Measurements from ENCODE around the gene INPP5B.
"Not testable (repeated sequence)": the region's sequence is repeated elsewhere in the genome, so short reads cannot be mapped to it uniquely, and the experiment has no call there.

The INPP5B gene

GRCh38 chr1:37947364-37947763 lies 511 bp upstream of the INPP5B start:
- peak; percentile 18 for DNase-seq

- peak; percentile 34 for DNase-seq
Measured at GRCh38 chr1:37945743-37946702, 830 bp downstream of the INPP5B start.

GRCh38 chr1:37945251-37945650 lies 1.6 kb downstream of the INPP5B start:
- no peak for DNase-seq

- DNase-seq = no peak
Measured at GRCh38 chr1:37944816-37945215, 2.0 kb downstream of the INPP5B start.

DNA sequence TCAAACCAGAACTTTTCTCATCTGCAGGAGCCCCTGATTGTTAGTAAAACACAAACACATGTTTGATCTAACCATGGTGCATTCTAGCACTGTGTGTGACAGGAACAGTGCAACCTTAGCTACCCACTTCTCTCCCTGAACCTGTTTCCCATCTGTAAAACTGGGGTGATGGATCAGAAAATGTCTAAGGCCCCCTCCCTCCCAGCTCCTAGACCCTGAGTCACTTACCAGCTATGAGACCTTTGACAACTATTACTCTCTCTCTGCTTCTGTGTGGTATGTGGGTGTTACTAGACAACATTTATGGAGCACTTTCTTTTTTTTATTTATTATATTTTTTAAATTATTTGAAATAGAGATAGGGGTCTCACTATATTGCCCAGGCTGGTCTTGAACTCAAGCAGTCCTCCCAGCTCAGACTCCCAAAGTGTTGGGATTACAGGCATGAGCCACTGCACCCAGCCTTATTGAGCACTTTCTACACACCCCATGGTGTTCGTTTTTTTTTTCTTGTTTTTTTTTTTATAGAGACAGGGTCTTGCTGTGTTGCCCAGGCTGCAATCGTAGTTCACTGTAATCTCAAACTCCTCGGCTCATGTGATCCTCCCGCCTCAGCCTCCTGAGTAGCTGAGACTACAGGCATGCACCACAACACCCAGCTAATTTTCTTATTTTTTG lies 2.6 kb downstream of the INPP5B start:
- DNase-seq = no peak

GRCh38 chr1:37940299-37940947 lies 6.4 kb downstream of the INPP5B start:
- DNase-seq = no peak

DNA sequence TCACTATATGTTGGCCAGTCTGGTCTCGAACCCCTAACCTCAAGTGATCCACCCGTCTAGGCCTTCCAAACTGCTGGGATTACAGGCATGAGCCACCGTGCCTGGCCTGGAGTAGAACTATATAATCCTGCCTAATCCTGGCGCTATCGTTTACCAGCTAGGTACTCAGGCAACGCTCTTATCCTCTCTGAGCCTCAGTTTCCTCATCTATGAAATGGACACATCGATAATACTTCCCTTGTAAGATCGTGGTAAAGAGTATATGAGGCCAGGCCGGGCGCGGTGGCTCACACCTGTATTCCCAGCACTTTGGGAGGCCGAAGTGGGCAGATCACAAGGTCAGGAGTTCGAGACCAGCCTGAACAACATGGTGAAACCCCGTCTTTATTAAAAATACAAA lies 10.1 kb downstream of the INPP5B start:
- DNase-seq = not testable (repeated sequence)

DNA sequence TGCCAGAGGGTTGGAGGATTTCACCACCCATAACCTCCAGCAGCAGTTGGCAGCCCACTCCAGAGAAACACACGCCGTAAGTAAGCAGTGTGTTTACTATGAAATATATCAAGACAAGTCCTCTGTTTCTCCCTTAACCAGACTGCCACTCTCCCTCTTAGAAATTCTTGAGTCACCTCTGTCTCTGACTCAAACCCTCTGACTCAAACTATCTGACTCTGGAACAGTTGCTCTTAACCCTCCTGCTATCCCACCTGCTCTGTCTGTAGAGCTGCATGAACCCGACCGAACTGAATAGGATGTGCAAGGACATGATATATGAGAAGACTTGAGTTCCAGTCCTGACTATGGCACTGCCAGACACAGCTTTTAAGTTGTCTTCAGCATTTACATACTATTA lies 14.1 kb downstream of the INPP5B start:
- DNase-seq = no peak

- DNase-seq = peak; percentile 95
Measured at GRCh38 chr1:37931361-37932158, 15.3 kb downstream of the INPP5B start.

- no peak for DNase-seq
Measured at GRCh38 chr1:37931102-37931360, 15.8 kb downstream of the INPP5B start.

GRCh38 chr1:37930246-37931101 lies 16.4 kb downstream of the INPP5B start:
- DNase-seq = peak; percentile 48

DNA sequence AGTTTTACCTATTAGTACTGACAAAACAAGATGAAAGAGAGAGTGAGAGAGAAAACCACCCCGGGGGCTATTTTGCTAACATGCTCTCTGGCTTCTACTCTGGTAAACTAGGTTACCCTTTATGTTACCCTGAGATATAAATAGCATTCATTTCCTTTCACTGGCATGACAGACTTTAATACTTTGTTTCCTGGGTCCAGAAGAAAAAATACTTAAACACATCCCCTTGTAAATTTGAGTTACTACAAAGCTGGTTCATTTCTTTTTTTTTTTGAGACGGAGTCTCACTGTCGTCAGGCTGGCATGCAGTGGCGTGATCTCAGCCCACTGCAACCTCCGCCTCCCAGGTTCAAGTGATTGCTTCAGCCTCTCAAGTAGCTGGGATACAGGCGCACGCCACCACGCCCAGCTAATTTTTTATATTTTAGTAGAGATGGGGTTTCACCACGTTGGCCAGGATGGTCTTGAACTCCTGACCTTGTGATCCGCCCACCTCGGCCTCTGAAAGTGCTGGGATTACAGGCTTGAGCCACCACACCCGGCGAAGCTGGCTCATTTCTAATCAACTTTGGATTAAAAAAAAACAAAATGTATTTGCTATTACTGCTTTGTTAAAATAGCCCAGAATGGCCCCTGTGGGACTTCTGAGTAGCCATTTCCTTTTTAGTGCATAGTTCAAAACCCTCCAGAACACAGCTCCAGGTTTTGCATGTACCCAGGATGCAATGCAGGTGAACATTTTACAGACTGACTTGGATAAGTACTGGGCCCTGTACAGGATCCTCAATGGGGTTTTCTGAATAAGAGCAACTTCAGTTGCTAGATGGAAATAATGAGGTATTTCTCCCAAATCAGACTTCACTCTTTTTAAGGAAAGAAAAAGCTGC lies 20.6 kb downstream of the INPP5B start:
- DNase-seq = peak; percentile 79

- DNase-seq = no peak
Measured at GRCh38 chr1:37925316-37925715, 21.5 kb downstream of the INPP5B start.

GRCh38 chr1:37923551-37923889 lies 23.3 kb downstream of the INPP5B start:
- no peak for DNase-seq

DNA sequence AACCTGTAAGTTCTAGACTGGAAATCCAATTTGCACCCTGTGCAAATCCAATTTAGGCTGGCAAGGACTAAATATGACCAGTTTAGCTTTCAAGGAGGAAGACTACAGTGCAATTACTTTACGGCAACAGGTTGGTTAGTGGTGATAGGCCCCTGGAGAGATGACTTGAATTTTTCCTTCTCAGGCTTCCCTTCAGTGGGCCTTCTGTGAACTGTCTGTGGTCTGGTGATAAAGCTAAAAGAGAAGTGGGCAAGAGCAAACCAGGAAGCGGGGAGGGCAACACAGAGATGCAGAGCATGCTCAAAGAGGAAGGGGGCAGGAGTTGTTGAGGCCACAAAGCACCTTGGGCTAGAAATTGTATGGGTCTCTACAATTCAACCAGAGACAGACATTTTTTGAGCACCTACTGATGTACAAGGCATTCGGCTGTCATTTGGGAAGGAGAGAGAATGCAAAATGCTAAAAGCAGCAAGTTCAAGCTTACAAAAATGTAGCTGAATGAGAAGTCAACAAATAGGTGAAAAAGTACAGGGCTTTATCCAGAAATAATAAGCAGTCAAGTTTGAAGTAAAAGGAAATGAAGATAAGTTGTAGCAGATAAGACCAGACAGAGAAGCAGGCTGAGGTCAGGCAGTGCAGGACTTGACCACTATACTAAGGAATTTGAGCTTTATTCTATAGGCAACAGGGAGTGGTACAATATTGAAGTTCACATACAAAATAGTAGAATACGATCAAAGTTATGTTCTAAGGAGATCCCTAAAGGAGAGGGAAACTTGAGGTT lies 23.9 kb downstream of the INPP5B start:
- peak; percentile 97 for DNase-seq

DNA sequence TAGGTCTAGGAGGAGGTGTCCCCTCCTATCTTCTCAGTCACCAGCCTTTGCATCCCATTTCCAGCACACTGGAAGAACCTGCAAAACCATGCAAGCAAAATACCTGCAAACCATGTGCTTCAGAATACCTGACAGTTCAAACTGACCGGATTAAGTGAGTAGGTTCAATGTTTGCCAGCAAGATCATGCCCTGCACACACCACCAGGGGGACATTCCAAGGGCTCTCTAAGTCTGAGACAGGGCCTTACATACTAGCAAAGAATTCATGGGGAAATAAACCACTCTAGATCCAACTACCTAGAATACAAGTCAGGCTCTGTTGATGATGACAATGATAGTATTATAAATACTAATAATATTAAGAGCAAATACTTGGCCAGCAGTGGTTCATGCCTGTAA lies 27.6 kb downstream of the INPP5B start:
- DNase-seq = peak; percentile 28

DNA sequence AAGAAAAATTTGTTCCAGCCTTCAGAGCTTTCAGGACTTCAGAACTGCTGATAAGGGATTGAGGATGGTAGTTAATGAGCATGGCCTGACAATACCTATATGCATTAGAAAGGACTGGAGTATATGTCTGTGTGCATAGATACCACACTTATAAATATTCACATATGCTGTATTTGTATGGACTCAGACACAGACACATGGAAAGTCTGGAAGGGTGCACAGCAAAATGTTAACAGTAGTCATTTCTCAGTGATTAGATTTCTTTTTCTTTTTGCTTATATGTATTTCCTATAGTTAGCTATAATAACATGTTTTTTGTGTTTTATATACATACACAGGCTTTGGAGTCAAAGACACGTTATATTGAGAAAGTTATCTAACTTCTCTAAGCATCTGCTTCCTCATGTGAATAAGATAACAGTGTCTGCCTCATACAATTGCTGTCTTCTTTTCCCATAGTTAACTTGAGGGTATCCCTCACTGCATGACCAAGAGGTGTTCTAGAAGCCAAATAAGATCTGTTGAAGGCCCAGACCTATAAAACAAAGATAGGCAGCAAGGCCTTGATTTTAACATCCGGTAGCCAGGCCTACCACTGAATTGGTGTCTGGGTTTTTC lies 31.3 kb downstream of the INPP5B start:
- DNase-seq = no peak

GRCh38 chr1:37914719-37915475 lies 32.0 kb downstream of the INPP5B start:
- DNase-seq = no peak

GRCh38 chr1:37911478-37911877 lies 35.4 kb downstream of the INPP5B start:
- DNase-seq = not testable (repeated sequence)

Measured in MV-4-11 (cell line).